Activated T-cell treated with anti-CD3 and anti-CD28 coated beads, Interleukin-2, amount 50 U/mL, for 4 hours (primary cell): ENCODE results near the gene PPP1CB. TPM values are rescaled to one million over a fixed set of nuclear protein-coding genes. Genes with fewer than 3 reads are reported as not detected.
"Not testable (repeated sequence)": the region's sequence is repeated elsewhere in the genome, so short reads cannot be mapped to it uniquely, and the experiment has no call there.

ENCODE experiments used
- ATAC-seq, 2 donors: fragments of 200-7000 bp; cut with Tn5 transposase; one replicate each; pipeline ENCODE4 v1.10.0; 2021
- DNase-seq: peaks from one replicate; pipeline ENCODE4 v3.0.0-alpha.2; 2020
- H3K27me3 Mint-ChIP-seq: one replicate; pipeline ENCODE4 v1.8.0; 2021; ENCODE audit warnings: low read depth, mixed read lengths
- H3K36me3 Mint-ChIP-seq: one replicate; pipeline ENCODE4 v1.8.0; 2022; ENCODE audit warnings: mixed read lengths; ENCODE audit not compliant: insufficient read depth
- H3K4me1 Mint-ChIP-seq: one replicate; pipeline ENCODE4 v1.8.0; 2021; ENCODE audit warnings: low read depth, mixed read lengths
- H3K4me3 Mint-ChIP-seq: one replicate; pipeline ENCODE4 v1.8.0; 2021; ENCODE audit warnings: mild to moderate bottlenecking, moderate library complexity, mixed read lengths
- H3K9me3 Mint-ChIP-seq: one replicate; pipeline ENCODE4 v1.8.0; 2021; ENCODE audit warnings: mixed read lengths
- total RNA-seq, 3 donors: library from RNA; stranded (reverse); gene quantifications; one replicate each; pipeline ENCODE4 v1.2.1, GENCODE V29; 2021

PPP1CB gene
- total RNA-seq, 3 donors from 2014 or later = 197 to 224 (median 210) TPM

DNA sequence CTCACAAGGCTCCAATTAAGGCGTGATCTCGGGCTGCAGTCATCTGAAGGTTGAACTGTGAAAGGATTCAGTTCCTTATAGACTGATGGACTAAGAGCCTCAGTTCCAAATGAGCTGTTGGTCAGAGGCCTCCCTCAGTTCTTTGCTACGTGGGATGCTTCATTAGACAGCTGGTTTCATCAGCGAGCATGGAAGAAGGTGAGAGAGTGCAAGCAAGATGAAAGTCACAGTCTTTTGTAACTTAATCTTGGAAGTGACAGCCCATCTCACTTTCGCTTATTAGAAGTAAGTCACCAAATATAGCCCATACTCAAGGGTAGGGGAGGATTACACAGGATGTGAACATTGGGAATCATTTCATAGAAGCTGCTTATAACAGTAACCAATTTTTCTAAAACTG, 26.8 kb downstream of the PPP1CB start:
- Mint-ChIP-seq H3K4me1 (peaks cover 36% of the 10 kb centered on the region), H3K9me3 (no peaks in the 10 kb centered on the region)

DNA sequence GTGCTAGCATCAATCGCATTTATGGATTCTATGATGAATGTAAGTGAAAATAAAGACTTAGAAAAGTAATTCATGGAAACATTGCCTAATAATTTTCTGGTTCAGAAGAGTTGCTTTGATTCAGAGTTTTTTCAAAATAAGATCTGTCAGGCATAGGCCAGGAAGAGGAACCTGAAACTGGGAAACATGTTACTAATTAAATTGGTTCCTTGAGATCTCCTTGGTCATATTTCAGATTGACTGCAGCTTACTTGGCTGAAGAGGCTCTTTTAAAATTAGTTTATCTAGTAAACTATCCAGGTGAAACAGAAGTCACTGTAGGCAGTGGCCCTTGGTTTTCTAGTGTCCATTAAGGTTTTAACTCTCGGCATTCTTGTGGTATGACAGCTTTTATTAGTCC, 27.4 kb downstream of the PPP1CB start:
- ATAC-seq (no peak), DNase-seq (no peak)
- Mint-ChIP-seq H3K36me3 (peaks cover 27% of the 10 kb centered on the region), H3K27me3 (no peaks in the 10 kb centered on the region), H3K4me3 (no peak overlapping the region), H3K9me3 (no peaks in the 10 kb centered on the region), H3K4me1 (peaks cover 30% of the 10 kb centered on the region)

More for the DNA sequence above, 26.8 kb downstream of the PPP1CB start:
- no peak overlapping the region for H3K4me3 Mint-ChIP-seq
- DNase-seq = no peak
- peaks cover 27% of the 10 kb centered on the region for H3K36me3 Mint-ChIP-seq
- H3K27me3 Mint-ChIP-seq = no peaks in the 10 kb centered on the region
- ATAC-seq = no peak

DNA sequence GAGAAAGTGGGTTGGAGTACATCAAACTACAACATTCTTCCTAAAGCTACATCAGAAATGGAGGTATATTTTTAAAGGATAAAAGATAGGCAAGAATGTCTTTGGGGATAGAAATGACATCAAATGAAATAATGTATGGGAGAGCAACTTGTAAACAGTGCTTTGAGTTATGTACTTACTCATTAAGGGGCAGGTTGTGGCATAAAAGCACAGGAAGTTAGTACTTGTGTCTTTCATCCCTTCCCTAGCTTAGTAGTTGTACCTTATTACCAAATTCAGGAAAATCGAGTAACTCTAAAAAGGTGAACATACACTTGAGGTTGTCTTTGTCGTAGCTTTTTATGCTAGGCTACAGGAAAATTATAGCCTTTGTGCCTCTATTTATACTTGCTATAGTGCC, 28.9 kb downstream of the PPP1CB start:
- no peak for DNase-seq
- Mint-ChIP-seq H3K4me1 (peaks cover 23% of the 10 kb centered on the region), H3K4me3 (no peak overlapping the region), H3K36me3 (peaks cover 26% of the 10 kb centered on the region), H3K9me3 (no peaks in the 10 kb centered on the region), H3K27me3 (no peaks in the 10 kb centered on the region)
- no peak for ATAC-seq

DNA sequence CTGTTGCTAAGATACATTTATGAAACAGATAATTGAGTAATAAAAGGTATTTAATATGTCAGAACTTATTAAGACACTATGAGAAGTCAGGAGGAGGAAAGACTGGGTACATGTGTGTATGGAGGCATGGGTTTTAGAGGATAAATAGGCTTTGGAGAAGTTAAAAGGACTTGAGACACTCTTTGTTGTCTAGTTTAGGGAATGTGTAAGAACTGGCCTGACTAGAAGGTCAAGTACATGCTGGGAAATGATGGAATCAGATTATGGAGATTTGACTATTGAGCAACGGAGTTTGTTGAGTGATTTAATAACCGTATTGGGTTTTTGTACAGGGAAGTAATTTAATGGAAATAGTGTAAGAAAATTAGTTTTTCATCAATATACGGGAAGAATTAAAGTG, 30.8 kb downstream of the PPP1CB start:
- Mint-ChIP-seq H3K36me3 (peaks cover 19% of the 10 kb centered on the region), H3K27me3 (no peaks in the 10 kb centered on the region), H3K9me3 (no peaks in the 10 kb centered on the region), H3K4me1 (peaks cover 12% of the 10 kb centered on the region), H3K4me3 (no peak overlapping the region)
- ATAC-seq (no peak), DNase-seq (no peak)

DNA sequence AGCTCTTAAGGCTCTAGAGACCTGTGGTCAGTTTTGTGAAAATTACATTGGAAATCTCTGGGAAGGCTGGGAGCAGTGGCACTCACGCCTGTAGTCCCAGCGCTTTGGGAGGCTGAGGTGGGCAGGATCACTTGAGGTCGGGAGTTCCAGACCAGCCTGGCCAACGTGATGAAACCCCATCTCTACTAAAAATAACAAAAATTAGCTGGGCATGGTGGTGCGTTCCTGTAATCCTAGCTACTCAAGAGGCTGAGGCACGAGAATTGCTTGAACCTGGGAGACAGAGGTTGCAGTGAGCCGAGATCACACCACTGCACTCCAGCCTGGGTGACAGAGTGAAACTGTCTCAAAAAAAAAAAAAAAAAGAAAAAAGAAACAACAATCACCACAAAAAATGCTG, 32.9 kb downstream of the PPP1CB start:
- DNase-seq, H3K4me1 Mint-ChIP-seq, H3K9me3 Mint-ChIP-seq, ATAC-seq, H3K27me3 Mint-ChIP-seq, H3K4me3 Mint-ChIP-seq: not testable (repeated sequence)
- H3K36me3 Mint-ChIP-seq = peaks cover 31% of the 10 kb centered on the region

DNA sequence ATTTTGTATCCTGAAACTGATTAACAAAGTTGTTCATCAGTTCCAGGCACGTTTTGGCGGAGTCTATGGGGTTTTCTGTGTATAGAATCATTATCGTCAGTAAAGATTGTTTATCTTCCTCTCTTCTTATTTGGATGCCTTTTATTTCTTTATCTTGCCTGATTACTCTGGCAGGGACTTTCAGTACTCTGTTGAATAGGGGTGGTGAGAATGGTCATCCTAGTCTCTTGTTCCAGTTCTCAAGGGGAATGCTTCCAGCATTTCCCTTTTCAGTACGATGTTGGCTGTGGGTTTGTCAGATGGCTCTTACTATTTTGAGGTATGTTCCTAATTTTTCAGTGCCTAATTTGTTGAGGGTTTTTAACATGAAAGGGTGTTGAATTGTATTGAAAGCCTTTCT, 45.0 kb downstream of the PPP1CB start:
- peaks cover 47% of the 10 kb centered on the region for H3K36me3 Mint-ChIP-seq
- DNase-seq (no peak), ATAC-seq (no peak)
- H3K27me3 Mint-ChIP-seq = no peaks in the 10 kb centered on the region
- H3K4me1 Mint-ChIP-seq = peaks cover 29% of the 10 kb centered on the region
- H3K9me3 Mint-ChIP-seq = peaks cover 13% of the 10 kb centered on the region
- no peak overlapping the region for H3K4me3 Mint-ChIP-seq

DNA sequence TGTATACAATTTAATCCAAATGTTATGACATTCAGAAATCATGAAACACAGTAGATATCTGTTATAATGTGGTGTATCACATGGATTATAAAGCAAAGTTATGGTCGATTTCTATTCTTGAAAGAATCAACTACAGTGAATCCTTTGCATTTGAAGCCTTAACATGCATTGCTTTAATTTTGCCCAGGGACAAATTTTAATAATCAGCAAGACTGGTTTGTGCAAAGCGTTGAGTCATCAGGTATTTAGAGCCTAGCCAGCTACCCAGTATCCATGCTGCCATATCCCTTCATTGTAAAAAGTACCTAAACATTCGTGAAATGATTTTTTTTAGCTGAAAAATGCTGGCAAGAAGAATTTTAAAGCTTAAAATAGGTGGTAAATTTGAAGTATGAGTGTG, 50.1 kb downstream of the PPP1CB start:
- H3K9me3 Mint-ChIP-seq = peaks cover under 1% of the 10 kb centered on the region
- H3K36me3 Mint-ChIP-seq = peaks cover 36% of the 10 kb centered on the region
- no peak overlapping the region for H3K4me3 Mint-ChIP-seq
- H3K27me3 Mint-ChIP-seq = no peaks in the 10 kb centered on the region
- no peak for ATAC-seq
- no peak for DNase-seq
- peaks cover 10% of the 10 kb centered on the region for H3K4me1 Mint-ChIP-seq

DNA sequence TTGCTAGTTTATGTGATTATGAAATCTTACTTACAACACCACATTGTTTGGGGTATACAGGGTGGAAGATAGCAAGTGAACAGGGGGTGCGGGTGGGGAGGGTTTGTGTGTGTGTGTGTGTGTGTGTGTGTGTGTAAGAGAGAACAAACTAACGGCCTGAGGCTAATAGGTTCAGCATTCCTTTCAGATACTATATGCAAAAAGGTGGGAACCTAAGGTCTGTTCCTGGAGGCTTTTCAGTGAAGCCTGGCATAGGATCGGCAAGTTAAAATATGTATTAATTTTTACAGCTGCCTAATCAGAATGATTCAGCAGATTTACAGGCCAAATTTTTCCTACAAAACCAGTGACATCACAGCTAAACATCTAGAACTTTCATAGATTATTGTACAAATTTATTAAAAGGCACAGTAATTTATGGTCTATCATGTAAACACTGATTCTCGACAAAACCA, 51.4 kb downstream of the PPP1CB start:
- ATAC-seq = no peak
- Mint-ChIP-seq H3K27me3 (no peaks in the 10 kb centered on the region), H3K36me3 (peaks cover 25% of the 10 kb centered on the region)

DNA sequence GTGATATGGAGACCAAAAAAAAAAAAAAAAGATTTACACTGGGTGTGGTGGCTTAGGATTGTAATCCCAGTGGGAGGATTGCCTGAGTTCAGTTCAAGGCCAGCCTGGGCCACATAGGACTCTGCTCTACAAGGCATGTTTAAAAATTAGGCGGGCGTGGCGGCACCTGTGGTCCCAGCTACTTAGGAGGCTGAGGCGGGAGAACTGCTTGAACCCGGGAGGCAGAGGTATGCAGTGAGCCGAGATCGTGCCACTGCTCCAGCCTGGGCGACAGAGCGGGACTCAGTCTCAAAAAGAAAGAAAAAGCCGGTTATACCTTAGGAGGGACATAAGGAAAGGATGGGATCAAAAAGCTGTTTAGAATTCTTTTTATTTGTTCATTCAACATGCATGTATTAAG, 58.3 kb downstream of the PPP1CB start:
- DNase-seq (no peak), ATAC-seq (no peak)
- peak overlapping the region; percentile 74 for H3K4me3 Mint-ChIP-seq
- no peaks in the 10 kb centered on the region for H3K9me3 Mint-ChIP-seq
- H3K27me3 Mint-ChIP-seq = no peaks in the 10 kb centered on the region
- H3K36me3 Mint-ChIP-seq = peaks cover 4% of the 10 kb centered on the region
- peaks cover 11% of the 10 kb centered on the region for H3K4me1 Mint-ChIP-seq

More for the DNA sequence above, 51.4 kb downstream of the PPP1CB start:
- H3K4me1 Mint-ChIP-seq = no peaks in the 10 kb centered on the region
- DNase-seq = no peak
- no peaks in the 10 kb centered on the region for H3K9me3 Mint-ChIP-seq
- H3K4me3 Mint-ChIP-seq = no peak overlapping the region

DNA sequence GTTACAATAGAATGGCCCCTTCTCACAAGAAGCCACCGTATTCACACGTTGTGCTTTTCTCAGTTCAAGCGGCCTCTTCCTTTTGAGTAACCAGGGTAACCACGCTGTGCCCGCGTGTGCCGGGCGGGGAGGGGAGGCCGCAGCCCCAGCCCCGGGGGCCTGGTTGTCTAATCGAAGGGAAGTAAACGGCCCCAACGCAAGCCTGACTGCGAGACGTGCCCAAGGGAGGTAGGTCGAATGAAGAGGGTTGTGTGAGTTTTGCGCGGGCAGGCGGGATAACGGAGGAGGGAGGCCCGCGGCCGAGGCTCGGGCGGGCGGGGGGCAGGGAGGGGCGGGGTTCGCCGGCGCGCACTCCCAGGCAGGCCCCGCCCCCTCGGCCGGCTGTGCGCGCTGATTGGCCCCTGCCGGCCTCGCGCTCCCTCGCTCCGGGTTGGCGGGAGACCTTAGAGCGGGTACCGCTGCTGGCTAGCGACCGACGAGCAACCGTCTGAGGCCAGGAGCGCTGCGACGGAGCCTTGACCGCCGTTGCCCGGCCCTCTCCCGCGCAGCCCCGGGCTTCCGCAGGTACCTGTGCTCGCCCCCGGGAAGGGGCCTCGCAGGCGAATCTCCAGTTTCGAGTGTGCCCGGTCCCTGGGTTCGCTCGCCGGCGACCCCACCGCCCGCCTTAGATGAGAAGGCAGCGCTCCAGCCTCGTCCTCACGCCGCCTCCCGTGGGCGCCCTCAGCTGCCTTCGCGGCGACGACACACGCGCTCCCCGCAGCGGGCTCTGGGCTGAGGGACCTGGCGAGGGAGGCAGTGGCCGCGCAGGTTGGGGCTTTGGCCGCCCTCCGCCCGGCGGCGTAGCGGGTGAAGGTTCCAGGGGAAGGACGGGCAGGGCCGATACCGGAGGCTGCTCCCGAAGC, 59.0 kb downstream of the PPP1CB start, which contains the start of gene SPDYA:
SPDYA (plus strand) TSS at position 451 of the 902 bp plus-strand sequence. CDS start 5,181 bp downstream, outside the sequence.
- H3K27me3 Mint-ChIP-seq = no peaks in the 10 kb centered on the region
- no peaks in the 10 kb centered on the region for H3K9me3 Mint-ChIP-seq
- H3K4me1 Mint-ChIP-seq = peaks cover 11% of the 10 kb centered on the region
- H3K4me3 Mint-ChIP-seq = peak within 1 kb of the TSS; percentile 74
- peak; percentile 76 for DNase-seq
- H3K36me3 Mint-ChIP-seq = peaks cover 3% of the 10 kb centered on the region
- ATAC-seq = peak; percentile 97 to 98

DNA sequence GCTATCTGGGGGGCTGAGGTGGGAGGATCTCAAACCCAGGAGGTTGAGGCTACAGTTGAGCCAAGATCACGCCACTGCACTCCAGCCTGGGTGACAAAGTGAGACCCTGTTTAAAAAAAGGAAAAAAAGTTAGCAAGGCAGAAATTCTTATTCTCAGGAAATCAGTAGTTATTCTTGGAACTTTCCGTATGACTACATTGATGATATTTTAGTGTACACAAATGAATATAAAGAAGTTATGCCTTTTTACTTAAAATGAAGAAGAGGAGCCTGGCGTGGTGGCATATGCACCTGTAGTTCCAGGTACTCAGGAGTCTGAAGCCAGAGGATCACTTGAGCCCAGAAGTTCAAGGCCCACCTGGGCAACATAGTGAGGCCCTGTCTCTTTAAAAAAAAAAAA, 66.4 kb downstream of the PPP1CB start:
- Mint-ChIP-seq H3K27me3 (no peaks in the 10 kb centered on the region), H3K9me3 (no peaks in the 10 kb centered on the region), H3K4me1 (peaks cover 1% of the 10 kb centered on the region), H3K4me3 (no peak overlapping the region), H3K36me3 (no peaks in the 10 kb centered on the region)
- ATAC-seq (no peak), DNase-seq (no peak)

DNA sequence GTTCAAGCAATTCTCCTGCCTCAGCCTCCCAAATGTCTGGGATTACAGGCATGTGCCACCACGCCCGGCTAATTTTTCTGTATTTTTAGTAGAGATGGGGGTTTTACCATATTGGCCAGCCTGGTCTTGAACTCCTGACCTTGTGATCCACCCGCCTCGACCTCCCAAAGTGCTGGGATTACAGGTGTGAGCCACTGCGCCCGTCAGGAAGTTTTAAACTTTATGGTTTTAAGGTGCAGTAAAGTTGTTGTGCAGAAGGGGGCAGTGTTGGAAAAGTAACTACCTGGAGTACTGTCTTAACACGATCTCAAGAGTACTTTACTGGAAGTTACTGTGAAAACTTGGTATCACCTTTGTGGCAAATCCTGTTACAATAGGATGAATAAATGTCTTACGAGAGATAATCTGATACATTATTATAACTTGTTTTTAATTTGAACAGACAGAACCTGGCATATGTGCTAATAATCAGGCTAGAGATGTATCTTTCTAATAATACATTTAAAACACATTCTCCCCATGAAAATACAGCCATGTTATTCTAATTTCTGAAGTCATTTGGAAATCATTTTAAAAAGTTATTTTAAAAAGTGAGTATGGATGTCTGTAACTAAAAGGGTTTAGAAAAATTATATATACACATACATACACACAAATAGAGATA, 69.8 kb downstream of the PPP1CB start:
- Mint-ChIP-seq H3K4me3 (no peak overlapping the region), H3K9me3 (no peaks in the 10 kb centered on the region), H3K4me1 (peaks cover 1% of the 10 kb centered on the region), H3K27me3 (peaks cover 2% of the 10 kb centered on the region), H3K36me3 (no peaks in the 10 kb centered on the region)
- DNase-seq (peak; percentile 48), ATAC-seq (peak; percentile 69 to 78)

DNA sequence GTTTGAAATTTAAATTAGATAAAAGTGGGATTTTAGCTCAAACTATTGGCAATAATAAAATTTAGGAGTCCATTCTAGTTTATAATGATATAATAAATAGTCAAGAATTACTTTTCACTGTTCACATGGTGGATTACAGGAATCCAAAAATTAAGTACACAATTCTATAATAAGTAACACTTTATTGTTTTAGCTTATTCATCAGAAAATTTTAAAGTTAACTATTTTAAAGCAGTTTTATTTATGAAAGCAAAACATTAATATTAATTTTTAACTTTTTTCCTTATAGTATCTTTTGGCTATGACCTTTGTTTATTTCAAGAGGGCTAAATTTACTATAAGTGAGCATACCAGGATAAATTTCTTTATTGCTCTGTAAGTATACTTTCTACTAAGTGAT, 70.4 kb downstream of the PPP1CB start:
- no peaks in the 10 kb centered on the region for H3K9me3 Mint-ChIP-seq
- H3K27me3 Mint-ChIP-seq = peaks cover 2% of the 10 kb centered on the region
- DNase-seq = no peak
- H3K36me3 Mint-ChIP-seq = no peaks in the 10 kb centered on the region
- no peak overlapping the region for H3K4me3 Mint-ChIP-seq
- no peak for ATAC-seq
- peaks cover 1% of the 10 kb centered on the region for H3K4me1 Mint-ChIP-seq

DNA sequence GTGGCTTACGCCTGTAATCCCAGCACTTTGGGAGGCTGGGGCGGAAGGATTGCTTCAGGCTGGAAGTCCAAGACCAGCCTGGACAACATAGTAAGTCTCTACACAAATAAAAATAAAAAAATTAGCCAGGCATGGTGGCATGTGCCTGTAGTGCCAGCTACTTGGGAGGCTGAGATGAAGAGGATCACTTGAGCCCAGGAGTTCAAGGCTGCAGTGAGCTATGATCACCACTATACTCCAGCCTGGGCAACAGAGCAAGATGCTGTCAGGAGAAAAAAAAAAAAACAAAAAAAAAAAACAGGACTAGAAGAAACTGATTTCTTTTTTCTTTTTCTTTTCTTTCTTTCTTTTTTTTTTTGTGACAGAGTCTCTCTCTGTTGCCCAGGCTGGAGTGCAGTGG, 72.6 kb downstream of the PPP1CB start:
- no peak for DNase-seq
- peaks cover 1% of the 10 kb centered on the region for H3K4me1 Mint-ChIP-seq
- no peaks in the 10 kb centered on the region for H3K9me3 Mint-ChIP-seq
- no peak for ATAC-seq
- H3K27me3 Mint-ChIP-seq = peaks cover 2% of the 10 kb centered on the region
- H3K4me3 Mint-ChIP-seq = no peak overlapping the region
- H3K36me3 Mint-ChIP-seq = no peaks in the 10 kb centered on the region

DNA sequence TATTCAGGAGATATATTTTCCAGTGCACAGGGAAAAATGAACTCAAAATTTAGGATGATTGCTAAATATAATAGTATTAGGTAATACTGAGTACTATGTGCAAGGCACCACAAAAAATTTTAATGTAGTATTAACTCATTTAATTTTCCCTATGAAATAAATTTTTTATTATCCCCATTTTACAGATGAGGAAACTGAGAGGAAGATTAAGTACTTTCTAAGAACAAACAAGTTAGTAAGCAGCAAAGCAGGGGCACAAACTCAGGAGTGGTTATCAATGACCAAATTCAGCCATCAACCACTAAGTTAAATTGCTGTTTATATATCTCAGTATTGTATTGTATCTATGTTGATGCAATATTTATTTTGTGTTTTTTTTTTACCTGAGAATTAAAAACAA, 73.2 kb downstream of the PPP1CB start:
- H3K4me1 Mint-ChIP-seq = peaks cover 1% of the 10 kb centered on the region
- H3K36me3 Mint-ChIP-seq = no peaks in the 10 kb centered on the region
- DNase-seq (no peak), ATAC-seq (no peak)
- H3K9me3 Mint-ChIP-seq = no peaks in the 10 kb centered on the region
- no peak overlapping the region for H3K4me3 Mint-ChIP-seq
- H3K27me3 Mint-ChIP-seq = peaks cover 2% of the 10 kb centered on the region
